HFFc6 (cell line): Measurements from ENCODE around the gene RFK. TPM values are rescaled to one million over a fixed set of nuclear protein-coding genes. Genes with fewer than 3 reads are reported as not detected.
A peak's percentile ranks its signal among the peaks of the same experiment; 100 is the strongest.
"Not testable (repeated sequence)": the region's sequence is repeated elsewhere in the genome, so short reads cannot be mapped to it uniquely, and the experiment has no call there.

Experiments used
- DNase-seq: peaks from one replicate; pipeline ENCODE4 v3.0.0-alpha.2; 2018
- H3K27ac Mint-ChIP-seq: 2 replicates; pipeline ENCODE4 v1.8.0; 2020; ENCODE audit warnings: mild to moderate bottlenecking, mixed read lengths
- H3K27me3 Mint-ChIP-seq: 2 replicates; pipeline ENCODE4 v1.8.0; 2021; ENCODE audit warnings: mild to moderate bottlenecking, moderate library complexity, mixed read lengths; ENCODE audit not compliant: insufficient read depth
- H3K36me3 Mint-ChIP-seq: 2 replicates; pipeline ENCODE4 v1.8.0; 2021; ENCODE audit warnings: low read depth, mixed read lengths
- H3K4me1 Mint-ChIP-seq: 2 replicates; pipeline ENCODE4 v1.8.0; 2020; ENCODE audit warnings: low read depth, mixed read lengths
- H3K4me3 Mint-ChIP-seq: 2 replicates; pipeline ENCODE4 v1.8.0; 2020; ENCODE audit warnings: mild to moderate bottlenecking, moderate library complexity, mixed read lengths
- H3K9me3 Mint-ChIP-seq: 2 replicates; pipeline ENCODE4 v1.8.0; 2020; ENCODE audit warnings: mild to moderate bottlenecking, mixed read lengths
- total RNA-seq, 6 experiments: library from RNA; stranded (reverse); fragmentation: NEBNext Ultra II Directional; extraction: Animal tissue kit (Norgen Biotek cat#: 25700); gene quantifications; 2 replicates in 1 of 6; 3 replicates in 5 of 6; pipeline ENCODE4 v1.2.3, GENCODE V29; 2021
- TF ChIP-seq, protein P1 (sequence below): fragments of 200-600 bp; sonication (generic); IDR thresholded peaks from 2 replicates; pipeline ENCODE4 v1.5.0; 2021; ENCODE audit warnings: antibody characterized with exemption, mild to moderate bottlenecking

The RFK gene
- total RNA-seq, 6 experiments from 2014 or later, result 16.7 to 19.0 (median 18.1) TPM

DNA sequence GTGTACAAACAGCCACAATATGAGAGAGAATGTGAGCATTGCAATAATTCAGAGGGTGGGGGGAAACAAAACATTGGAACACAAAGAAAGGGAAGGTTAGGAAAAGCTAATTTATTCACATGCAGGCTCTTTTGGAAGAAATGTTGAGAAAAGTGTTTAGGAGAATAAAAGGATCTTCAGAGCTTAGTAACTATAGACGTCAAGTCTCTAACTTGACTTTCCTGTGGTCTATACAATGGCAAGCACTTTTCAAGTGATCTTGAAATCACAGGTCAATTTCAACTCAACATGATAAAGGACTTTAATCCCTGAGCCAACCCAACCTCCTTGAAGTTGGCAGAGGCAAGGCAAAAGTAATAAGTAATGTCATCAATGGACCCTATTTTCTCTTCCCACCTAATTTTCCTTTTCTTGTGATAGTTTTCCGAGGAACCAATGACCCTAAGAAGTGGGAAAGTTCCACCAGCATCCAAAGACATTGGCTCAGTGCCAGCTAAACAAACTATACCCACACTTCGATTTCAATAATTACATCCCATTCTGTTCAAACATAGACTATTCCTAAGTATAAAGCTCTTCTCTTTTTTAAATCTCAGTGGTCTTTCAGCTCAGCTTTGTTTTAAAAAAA lies 23.7 kb downstream of the RFK start:
- Mint-ChIP-seq H3K27ac (no peak overlapping the region), H3K4me1 (peaks cover 32% of the 10 kb centered on the region), H3K4me3 (no peak overlapping the region), H3K36me3 (no peaks in the 10 kb centered on the region), H3K27me3 (peaks cover 1% of the 10 kb centered on the region; the same call in 1 of the 2 replicates), H3K9me3 (no peaks in the 10 kb centered on the region)
- TF ChIP-seq, protein P1, sequence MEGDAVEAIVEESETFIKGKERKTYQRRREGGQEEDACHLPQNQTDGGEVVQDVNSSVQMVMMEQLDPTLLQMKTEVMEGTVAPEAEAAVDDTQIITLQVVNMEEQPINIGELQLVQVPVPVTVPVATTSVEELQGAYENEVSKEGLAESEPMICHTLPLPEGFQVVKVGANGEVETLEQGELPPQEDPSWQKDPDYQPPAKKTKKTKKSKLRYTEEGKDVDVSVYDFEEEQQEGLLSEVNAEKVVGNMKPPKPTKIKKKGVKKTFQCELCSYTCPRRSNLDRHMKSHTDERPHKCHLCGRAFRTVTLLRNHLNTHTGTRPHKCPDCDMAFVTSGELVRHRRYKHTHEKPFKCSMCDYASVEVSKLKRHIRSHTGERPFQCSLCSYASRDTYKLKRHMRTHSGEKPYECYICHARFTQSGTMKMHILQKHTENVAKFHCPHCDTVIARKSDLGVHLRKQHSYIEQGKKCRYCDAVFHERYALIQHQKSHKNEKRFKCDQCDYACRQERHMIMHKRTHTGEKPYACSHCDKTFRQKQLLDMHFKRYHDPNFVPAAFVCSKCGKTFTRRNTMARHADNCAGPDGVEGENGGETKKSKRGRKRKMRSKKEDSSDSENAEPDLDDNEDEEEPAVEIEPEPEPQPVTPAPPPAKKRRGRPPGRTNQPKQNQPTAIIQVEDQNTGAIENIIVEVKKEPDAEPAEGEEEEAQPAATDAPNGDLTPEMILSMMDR, result no peak
- DNase-seq, result no peak

DNA sequence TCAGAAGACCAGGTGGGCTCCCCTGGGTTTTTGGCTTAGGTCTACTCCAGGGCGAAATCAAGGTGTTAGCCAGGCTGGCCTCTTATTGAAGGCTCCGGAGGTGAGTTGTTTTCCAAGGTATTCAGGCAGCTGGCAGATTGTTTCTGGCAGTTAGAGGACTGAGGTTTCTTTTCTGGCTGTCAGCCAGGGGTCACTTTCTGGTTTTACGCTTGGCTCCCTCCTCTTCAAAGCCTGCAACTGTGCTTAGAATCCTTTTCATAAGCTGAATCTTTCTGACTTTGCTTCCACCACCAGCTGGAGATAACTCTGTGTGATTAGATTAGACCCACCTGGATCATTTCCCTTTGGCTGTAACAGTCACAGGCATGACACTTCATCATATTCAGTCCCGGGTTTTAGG lies 24.6 kb downstream of the RFK start:
- Mint-ChIP-seq H3K4me3 (no peak overlapping the region), H3K27ac (no peak overlapping the region), H3K36me3 (no peaks in the 10 kb centered on the region), H3K4me1 (peaks cover 32% of the 10 kb centered on the region), H3K9me3 (no peaks in the 10 kb centered on the region), H3K27me3 (peaks cover 3% of the 10 kb centered on the region)
- TF ChIP-seq, protein P1, result no peak
- DNase-seq, result no peak

DNA sequence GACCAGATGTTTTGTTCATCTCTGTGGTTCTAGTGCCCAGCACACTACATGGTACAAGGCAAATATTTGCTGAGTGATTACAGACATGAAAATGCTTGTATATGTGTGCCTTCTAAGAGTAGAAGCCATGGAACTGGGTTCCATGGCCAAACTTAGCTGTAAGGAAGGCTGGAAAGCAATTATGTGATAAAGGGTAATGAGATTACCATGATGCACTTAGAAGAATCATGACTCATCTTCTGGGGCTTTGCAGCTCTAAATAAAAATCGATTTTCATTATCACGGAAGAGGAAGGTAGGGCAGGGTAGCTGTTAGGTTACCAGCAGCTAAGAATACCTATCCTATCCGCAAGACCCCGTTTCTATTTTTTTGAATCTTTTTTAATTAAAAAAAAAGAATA lies 28.0 kb downstream of the RFK start:
- no peaks in the 10 kb centered on the region for H3K9me3 Mint-ChIP-seq
- H3K4me1 Mint-ChIP-seq, result peaks cover 21% of the 10 kb centered on the region
- TF ChIP-seq, protein P1, result no peak
- DNase-seq, result no peak
- no peaks in the 10 kb centered on the region for H3K36me3 Mint-ChIP-seq
- H3K27ac Mint-ChIP-seq, result no peak overlapping the region
- no peak overlapping the region for H3K4me3 Mint-ChIP-seq
- H3K27me3 Mint-ChIP-seq, result peaks cover 10% of the 10 kb centered on the region

DNA sequence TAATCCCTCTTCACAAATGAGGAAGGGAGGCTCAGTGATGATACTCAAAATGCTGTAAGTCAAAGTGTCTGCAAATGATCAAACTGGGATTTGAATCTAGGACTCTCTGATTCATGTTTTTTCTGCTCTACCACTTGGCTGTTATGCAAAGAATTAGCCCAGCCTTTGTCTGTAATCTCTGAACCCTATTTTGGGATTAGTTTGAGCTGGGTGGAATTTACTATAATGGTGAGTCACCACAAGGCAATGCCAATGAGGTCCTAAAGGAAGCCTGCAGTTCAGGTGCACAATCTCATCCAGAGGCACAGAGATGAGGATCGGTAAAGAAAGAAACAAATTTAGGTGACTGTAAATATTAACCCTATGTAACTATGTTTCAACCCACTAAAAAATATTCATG lies 29.2 kb downstream of the RFK start:
- Mint-ChIP-seq H3K27ac (no peak overlapping the region), H3K4me1 (peaks cover 21% of the 10 kb centered on the region)

DNA sequence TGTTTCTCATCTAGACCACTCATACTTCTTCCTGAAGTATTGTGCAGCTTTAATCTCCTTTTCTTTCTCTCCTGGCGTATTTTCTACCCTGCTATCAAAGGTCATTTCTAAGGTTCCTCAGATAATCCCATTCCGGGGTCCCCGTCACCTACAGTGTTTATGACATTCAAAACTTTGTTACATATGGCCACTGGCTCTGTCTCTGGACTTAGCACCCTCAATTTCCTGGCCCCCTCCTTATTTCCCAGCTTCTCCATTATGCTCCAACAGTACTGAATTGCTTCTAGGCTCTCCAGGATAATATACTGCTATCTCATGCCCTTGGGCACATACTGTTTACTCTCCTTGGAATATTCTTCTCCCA lies 31.2 kb downstream of the RFK start:
- Mint-ChIP-seq H3K9me3 (no peaks in the 10 kb centered on the region), H3K27me3 (peaks cover 23% of the 10 kb centered on the region), H3K36me3 (no peaks in the 10 kb centered on the region), H3K4me1 (peaks cover 21% of the 10 kb centered on the region), H3K4me3 (no peak overlapping the region), H3K27ac (no peak overlapping the region)
- TF ChIP-seq, protein P1, result no peak
- DNase-seq, result no peak

More for the DNA sequence above, 29.2 kb downstream of the RFK start:
- Mint-ChIP-seq H3K36me3 (no peaks in the 10 kb centered on the region), H3K4me3 (no peak overlapping the region), H3K9me3 (no peaks in the 10 kb centered on the region), H3K27me3 (peaks cover 10% of the 10 kb centered on the region)
- DNase-seq, result peak; percentile 43
- TF ChIP-seq, protein P1, result no peak

DNA sequence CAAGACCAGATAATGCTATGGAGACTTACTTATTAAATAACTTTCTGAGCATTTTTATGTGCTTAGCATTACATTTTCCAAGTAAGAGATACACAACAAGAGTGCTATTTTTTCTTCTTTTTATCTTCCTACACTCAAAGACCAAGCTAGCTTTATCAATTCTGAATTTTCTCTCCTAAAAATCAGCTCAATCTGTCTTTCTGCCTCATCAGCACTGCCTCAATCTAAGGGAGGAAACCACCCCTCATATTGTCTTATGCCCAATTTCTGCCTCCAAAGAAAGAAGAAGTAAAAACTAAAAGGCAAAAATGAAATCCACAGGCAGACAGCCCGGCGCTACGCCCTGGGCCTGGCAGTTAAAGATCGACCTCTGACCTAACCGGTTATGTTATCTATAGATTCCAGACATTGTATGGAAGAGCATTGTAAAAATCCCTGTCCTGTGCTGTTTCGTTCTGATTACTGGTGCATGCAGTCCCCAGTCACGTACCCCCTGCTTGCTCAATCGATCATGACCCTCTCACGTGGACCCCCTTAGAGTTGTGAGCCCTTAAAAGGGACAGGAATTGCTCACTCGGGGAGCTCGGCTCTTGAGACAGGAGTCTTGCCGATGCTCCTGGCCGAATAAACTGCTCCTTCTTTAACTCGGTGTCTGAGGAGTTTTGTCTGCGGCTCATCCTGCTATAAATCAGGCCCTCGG lies 31.7 kb downstream of the RFK start:
- not testable (repeated sequence) for H3K27ac Mint-ChIP-seq, H3K36me3 Mint-ChIP-seq, DNase-seq, H3K4me3 Mint-ChIP-seq, H3K9me3 Mint-ChIP-seq
- H3K4me1 Mint-ChIP-seq, result peaks cover 21% of the 10 kb centered on the region
- H3K27me3 Mint-ChIP-seq, result peaks cover 25% of the 10 kb centered on the region
